HG03469 (cell line): ENCODE data around the gene ZMYND19.
"Not testable (repeated sequence)": the region's sequence is repeated elsewhere in the genome, so short reads cannot be mapped to it uniquely, and the experiment has no call there.

Source experiments
- ATAC-seq: cut with Tn5 transposase; IDR thresholded peaks from one replicate; pipeline ENCODE4 v1.9.1; 2021; ENCODE audit warnings: mild to moderate bottlenecking, moderate library complexity, moderate number of reproducible peaks; ENCODE audit not compliant: unreplicated experiment

ZMYND19 gene

DNA sequence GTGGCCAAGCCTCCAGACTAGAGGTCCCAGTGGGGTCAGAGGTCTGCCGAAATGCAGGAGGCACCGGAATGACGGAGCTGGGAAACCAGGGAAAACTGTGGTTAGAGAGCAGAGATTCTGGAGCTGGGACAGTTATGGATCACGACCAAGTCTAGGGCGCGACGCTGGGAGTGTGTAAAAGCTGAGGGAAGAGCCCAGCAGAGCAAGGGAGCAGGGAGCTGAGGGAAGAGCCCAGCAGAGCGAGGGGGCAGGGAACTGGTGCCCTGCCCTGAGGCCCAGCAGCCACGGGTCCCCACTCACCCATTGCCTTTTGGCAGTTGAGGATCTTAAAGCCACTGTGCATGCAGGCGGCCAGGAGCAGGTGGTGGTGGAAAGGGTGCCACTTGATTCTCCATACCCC, 26.2 kb downstream of the ZMYND19 start:
- no peak for ATAC-seq

DNA sequence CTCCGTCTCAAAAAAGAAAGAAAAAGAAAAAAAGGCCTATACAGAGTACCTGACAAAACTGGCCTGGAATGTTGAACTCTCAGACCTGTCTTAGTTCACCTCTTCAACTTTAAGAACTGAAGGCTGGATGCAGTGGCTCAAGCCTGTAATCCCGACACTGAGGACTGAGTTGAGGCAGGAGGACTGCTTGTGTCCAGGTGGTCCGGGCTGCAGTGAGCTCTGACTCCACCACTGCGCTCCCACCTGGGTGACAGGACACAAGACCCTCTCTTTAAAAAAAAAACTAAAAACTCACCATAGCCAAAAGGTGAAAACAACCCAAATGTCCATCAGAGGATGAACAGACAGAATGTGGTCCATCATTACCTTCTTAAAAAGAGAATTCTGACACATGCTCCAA, 32.2 kb downstream of the ZMYND19 start:
- ATAC-seq: no peak

DNA sequence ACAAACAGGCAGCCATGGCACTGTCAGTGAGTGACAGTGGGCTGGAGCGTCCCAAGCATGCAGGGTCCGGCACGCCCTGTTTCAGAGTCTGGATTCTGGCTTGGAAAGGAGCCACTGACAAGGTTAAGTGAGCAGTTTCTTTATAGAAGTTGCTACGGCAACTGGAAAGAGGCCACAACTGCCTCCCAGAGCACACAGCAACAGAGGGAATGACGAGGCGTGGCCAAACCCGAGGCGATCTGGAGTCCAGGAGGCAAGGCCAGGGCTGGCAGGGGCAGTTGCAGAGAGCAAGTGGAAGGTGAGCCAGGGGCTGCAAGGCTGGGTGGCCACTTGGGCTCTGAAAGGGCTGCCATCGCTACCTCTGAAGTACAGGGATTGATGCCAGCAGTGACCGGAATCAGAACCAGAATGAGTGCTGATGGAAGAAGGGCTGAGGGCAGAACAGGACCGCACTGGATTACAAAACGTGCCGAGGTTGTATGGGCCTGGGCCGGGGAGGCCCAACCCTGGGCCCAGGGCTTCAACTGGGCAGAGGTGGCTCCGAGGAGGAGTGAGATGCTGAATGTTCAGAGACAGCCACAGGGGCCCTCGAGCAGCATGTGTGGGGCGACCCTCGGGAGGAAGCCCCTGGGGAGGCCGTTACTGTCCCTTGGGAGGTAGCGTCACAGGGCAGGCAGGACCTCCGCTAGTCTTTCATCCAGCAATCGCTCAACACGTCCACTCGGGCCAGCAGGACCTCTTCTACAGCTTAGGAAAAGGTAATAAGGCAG, 34.1 kb downstream of the ZMYND19 start:
- no peak for ATAC-seq

DNA sequence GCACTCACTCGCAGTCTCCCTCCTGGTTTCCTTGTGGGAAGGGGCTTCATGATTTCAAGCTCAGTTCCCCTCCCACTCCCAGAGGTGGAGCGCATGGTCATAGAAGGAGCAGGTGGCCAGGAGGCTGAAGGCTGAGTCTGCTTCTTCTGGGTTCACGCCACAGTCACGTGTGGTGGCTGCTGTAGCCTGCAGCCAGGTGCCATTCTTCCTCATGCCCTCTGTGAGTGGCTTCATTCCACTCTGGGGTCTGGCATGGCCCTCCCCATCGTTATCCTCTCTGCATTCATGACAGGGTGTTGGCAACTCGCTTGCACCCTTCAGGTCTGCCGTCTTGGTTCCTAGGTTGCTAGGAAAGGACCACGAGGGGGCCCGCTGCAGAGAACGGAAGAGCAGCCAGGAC, 35.1 kb downstream of the ZMYND19 start:
- no peak for ATAC-seq

DNA sequence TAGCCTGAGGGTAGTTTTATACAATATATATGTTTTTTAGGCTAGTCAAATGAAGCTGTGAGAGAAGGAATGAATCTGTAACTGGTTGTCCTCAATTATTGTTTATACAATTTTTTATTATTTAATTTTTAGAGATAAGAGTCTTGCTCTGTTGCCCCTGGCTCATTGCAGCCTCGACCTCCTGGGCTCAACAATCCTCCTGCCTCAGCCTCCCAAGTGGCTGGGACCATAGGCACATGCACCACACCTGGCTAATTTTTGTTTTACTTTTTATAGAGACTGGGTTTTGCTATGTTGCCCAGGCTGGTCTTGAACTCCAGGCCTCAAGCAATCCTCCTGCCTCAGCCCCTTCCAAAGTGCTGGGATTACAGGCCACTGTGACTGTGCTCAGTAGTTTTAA, 36.0 kb downstream of the ZMYND19 start:
- no peak for ATAC-seq

DNA sequence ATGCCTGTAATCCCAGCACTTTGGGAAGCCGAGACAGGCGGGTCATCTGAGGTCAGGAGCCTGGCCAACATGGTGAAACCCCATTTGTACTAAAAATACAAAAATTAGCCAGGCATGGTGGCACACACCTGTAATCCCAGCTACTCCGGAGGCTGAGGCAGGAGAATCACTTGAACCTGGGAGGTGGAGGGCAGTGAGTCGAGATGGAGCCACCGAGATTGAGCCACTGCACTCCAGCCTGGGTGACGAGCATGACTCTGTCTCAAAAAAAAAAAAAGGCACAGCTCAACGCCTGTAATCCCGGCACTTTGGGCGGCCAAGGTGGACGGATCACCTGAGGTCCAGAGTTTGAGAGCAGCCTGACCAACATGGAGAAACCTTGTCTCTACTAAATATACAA, 36.7 kb downstream of the ZMYND19 start:
- ATAC-seq: not testable (repeated sequence)

DNA sequence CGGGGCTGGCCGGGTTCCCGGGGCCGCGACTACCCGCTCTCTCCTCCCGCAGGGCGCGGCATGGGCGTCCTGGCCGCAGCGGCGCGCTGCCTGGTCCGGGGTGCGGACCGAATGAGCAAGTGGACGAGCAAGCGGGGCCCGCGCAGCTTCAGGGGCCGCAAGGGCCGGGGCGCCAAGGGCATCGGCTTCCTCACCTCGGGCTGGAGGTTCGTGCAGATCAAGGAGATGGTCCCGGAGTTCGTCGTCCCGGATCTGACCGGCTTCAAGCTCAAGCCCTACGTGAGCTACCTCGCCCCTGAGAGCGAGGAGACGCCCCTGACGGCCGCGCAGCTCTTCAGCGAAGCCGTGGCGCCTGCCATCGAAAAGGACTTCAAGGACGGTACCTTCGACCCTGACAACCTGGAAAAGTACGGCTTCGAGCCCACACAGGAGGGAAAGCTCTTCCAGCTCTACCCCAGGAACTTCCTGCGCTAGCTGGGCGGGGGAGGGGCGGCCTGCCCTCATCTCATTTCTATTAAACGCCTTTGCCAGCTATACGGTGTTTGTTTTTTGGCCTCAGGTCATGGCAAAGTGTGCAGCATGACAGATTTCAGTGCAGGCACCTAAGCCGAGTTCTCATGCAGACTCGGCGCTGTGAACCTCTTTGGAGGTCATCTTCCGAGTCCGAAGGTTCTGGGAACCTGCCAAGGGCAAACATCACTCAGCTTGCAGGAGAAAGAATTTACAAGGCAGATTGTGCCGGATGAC, 38.1 kb downstream of the ZMYND19 start:
- ATAC-seq: no peak

DNA sequence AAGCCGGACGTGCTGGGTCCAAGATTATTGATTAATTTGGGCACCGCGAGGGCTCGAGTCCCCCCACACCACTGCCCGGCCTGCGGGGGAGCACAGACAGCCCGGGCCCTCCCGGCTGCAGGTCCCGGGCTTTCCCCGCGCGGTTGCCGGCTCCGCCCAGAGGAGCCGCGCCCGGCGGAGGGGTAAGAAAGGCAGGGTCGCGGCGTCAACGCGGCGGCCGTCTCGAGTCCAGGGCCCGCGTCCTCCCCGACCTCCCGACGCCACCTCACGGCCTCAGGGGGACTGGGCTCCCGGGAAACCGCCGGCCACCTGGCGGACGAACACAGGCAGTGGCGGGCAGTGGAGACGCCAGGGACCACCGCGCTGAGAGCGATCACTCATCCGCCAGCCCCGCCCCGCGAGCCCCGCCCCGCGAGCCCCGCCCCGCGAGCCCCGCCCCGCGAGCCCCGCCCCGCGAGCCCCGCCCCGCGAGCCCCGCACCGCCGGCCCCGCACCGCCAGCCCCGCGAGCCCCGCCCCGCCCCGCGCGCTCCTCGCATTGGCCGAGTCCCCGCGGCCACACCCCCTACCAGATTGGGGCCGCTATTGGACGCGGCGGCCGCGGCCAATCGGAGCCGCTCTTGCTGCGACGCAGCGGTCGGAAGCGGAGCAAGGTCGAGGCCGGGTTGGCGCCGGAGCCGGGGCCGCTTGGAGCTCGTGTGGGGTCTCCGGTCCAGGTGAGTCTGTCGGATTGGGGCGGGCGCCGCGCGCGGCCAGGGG, 38.9 kb downstream of the ZMYND19 start, which contains the start of gene MRPL41:
Gene MRPL41, plus strand, starts transcription at position 616 of the 758 bp plus-strand sequence. CDS start 203 bp downstream, outside the sequence.
- ATAC-seq: no peak

DNA sequence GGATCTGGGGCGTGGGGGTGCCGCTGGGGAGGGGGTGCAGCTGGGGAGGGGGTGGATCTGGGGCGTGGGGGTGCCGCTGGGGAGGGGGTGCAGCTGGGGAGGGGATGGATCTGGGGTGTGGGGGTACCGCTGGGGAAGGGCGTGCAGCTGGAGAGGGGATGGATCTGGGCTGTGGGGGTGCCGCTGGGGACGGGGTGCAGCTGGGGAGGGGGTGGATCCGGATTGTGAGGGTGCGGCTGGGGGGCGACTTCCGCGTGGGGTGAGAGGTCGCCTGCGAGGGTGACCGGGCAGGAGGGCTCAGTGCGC, 39.4 kb downstream of the ZMYND19 start:
- not testable (repeated sequence) for ATAC-seq

DNA sequence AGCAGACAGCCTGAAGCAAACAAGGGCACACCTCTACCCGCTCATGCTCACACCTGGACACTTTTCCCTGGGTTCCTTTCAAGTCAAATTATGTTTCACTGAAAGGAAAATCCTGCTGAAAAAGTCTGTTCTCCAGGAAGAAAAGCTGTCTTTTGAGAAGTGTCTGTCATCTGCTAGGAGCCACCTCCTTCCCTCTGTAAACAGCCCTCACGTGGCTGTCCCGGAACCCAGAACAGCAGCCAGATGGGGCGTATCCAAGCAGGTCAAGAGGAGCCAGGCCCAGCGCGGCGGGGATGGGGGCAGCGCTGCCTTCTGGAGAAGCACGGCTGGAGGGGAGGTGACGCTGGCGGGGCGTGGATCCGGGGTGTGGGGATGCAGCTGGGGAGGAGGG, 40.1 kb downstream of the ZMYND19 start, which contains the start of gene PNPLA7:
Gene PNPLA7, minus strand, starts transcription at position 172 of the 391 bp plus-strand sequence. CDS start 205 bp downstream, outside the sequence.
- ATAC-seq: no peak

DNA sequence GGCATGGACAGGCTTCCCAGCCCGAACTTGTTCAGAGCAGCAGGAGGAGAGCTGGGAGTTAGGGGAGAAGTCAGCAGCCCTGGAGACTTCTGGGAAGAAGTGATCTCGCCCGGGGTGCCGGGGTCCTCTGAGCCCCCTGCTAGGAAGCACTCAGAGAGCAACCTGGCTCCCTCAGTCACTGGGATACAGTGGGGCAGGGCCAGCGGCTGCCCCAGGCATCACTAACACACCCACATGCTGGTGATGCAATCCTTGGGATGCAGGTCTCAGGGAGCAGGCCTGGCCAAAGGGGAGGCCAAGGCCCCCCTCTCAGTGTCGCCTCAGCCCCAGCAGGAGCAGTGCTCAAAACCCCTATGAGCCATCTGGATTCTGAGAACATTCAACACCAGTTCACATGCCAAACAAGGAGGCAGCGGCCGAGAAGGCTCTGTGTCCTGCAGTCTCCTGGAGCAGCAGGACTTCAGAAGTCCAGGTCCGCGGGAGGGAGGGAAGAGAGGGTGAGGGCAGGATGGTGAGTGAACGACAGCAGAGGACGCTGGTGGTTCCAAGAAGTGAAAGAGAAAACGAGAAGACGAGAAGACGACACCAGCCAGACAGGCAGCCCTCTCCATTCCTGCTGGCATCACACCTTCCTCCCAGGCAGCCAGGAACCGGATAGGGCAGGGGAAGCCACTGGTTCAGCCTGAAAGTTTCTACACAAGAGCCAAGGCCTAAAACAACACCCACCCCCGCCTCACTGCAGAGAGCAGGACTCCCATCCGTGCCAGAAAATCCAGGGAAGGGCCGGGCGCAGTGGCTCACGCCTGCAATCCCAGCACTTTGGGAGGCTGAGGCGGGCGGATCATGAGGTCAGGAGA, 42.4 kb downstream of the ZMYND19 start:
- ATAC-seq: no peak

DNA sequence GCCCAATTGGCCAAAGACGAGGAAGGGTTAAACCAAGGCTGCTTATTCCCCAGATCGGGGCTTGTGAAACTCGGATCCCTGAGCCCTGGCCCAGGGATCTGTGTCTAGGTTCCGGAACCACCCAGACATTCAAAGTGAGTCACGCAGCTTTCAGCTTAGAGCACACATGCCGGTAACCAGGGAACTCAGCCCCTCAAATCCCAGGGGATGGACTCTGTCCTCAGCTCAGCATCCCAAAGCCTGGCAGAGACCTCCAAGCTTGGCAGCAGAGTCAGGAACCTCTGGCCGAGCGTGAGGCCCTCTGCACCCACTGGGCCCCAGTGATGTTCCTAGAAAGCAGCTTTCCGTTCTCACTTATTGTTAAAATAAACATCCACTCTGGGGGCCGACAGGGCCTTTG, 45.2 kb downstream of the ZMYND19 start:
- no peak for ATAC-seq

DNA sequence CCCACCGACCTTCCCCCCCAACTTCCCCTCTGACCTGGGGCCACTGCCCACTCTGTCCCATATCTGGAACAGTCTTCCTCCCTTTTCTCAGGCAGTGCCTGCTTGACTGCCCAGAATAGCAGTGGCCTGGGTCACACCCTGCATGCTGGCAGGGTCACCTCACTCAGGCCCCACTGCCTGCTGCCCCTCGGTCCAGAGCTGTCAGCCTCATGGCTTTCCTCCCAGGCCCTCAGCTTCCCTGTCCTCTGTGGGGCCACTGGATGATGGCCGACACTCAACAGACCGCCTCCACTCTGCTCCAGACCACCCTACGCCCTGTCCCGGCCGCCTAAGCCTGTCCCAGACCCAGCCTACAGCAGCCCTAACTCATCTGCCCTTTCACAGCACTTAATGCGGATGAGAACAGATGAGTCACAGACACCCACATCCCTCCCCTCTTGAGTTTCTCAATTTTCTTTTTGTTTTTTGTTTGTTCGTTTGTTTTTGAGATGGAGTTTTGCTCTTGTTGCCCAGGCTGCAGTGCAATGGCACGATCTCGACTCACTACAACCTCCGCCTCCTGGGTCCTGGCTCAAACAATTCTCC, 46.0 kb downstream of the ZMYND19 start:
- ATAC-seq: no peak

DNA sequence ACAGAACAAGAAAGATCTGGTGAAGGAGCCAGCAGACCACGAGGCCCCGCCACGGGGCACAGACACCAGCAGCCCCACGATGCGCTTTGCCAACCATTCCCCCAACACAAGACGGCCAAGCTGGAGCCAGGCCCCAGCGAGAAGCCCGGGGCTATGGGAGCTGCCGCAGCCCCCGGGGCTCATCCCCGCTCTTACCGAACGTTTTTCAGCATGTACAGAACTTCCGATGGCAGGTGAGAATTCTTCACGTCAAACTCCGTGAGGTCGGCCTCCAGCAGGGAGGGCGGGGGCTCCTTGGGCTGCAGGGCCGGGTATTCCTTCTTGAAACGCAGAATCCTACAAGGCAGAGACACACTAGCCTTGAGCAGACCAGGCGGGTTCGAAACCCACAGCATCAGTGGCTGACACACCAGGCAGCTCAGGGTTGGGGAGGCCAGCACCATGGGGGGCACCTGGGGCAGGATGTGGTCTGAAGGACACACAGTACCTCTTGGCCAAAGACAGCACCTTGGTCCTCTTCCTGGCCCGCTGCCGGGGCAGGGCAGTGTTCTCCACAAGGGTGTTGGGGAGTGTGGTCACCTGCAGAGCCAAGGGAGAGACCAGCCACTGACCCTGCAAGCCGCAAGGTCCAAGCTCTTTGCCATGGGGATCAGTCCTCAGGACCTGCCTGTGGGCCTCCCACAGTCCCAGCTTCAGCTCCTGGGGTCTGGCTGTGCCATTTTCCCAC, 46.9 kb downstream of the ZMYND19 start:
- no peak for ATAC-seq

DNA sequence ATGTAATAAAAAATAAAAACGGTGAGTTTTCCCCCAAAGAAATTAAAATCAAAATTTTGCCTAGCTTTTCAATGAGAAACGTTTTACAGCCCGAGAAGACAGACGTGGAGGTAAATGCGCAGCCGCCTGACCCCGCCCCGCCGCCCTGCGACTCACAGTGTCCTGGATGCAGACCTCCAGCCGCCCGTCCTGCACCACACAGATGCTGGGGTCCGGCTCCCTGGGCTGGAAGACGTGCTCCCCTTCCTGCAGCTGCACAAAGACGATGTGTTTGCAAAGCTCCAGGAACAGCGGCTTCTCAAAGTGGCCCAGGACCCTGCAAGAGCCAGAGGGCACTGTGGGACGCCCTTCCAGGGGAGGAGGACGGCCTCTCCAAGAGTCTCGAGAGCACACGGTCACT, 47.8 kb downstream of the ZMYND19 start:
- ATAC-seq: no peak

DNA sequence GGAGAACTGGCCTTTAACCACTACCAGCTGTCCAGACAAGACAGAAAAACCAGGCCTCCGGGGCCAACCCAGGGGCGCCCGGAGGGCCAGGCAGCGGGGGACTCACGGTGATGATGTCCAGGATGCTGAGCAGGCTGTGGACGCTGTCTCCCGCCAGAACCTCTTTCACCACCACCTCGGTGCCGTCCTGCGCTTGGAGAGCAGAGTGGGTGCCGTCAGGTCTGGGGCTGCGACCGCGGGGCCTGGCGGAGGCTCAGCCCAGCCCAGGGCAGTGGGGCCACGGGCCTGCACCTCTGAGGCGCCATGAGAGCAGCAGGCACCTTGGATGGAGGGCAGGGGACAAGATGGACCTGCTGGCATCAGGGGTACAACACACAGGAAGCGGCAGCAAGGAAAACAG, 49.8 kb downstream of the ZMYND19 start:
- ATAC-seq: no peak

DNA sequence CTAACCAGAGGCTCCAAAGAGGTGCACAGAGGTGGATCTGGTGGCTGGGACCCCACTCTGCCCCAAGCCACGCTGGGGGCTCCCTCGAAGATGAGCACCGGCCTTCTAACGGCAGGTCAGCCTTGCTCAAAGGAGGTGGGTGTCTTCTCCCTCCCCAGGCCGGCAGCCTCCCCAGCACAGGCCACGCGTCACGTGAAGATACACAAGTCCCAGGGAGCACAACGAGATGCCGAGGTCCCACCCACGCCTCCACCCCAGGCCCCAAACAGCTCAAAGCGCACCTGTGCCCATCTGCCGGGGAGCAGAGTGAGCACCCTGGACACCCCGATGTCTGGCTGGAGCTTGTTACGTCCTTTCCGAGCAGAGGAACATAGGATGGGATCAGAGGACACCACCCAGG, 52.3 kb downstream of the ZMYND19 start:
- no peak for ATAC-seq

DNA sequence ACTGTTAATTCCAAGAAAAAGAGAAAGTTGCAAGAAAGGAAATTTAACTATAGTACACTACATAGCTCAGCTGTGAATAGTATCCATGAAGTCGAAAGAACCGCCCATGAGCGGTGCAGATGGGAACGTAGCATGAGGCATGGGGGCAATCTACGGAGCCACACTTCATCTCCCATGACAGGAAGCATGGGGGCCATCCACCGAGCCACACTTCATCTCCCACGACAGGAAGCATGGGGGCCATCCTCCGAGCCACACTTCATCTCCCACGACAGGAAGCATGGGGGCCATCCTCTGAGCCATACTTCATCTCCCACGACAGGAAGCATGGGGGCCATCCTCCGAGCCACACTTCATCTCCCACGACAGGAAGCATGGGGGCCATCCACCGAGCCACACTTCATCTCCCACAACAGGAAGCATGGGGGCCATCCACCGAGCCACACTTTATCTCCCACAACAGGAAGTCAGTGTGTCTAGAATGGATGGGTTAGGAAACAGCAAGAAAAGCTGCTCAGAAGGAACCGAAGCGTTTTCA, 53.6 kb downstream of the ZMYND19 start:
- not testable (repeated sequence) for ATAC-seq

DNA sequence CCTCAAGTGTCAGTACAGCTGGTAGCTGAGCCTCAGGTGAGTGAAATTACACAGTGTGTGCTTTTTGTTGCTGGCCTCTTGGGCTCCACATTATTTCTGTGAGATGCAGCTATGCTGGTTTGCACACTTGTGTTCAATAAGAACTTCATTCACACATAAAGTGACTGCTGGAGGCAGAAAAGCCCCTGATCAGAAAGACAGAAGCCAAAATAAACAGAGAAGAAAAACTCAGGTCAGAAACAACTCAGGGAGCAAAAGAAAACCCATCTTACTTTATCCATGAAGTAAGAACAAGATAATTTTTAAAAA, 55.2 kb downstream of the ZMYND19 start:
- no peak for ATAC-seq
